CD4-positive, CD25-positive, alpha-beta regulatory T cell (primary cell): ENCODE data around the gene PLCB2. TPM values are rescaled to one million over a fixed set of nuclear protein-coding genes. Genes with fewer than 3 reads are reported as not detected.
A peak's percentile ranks its signal among the peaks of the same experiment; 100 is the strongest.

Source experiments
- ATAC-seq, 2 donors: fragments of 150-1000 bp; cut with Tn5 transposase; one replicate each; pipeline ENCODE4 v1.10.0; 2021; ENCODE audit warnings: low read depth in 2 of 2, moderate number of reproducible peaks in 2 of 2, moderate library complexity in 1 of 2
- DNase-seq, 3 donors: peaks; one replicate each; pipeline versions ENCODE4 v3.0.0 to v3.0.0-alpha.2; 2012 to 2022; ENCODE audit warnings: mixed read lengths in 1 of 3
- H3K27ac ChIP-seq: one replicate; pipeline ENCODE4 v1.7.0; 2013; ENCODE audit warnings: mild to moderate bottlenecking, low read length; ENCODE audit not compliant: insufficient read depth, poor library complexity, severe bottlenecking
- H3K27me3 ChIP-seq: one replicate; pipeline ENCODE4 v1.7.0; 2013; ENCODE audit warnings: low read length; ENCODE audit not compliant: control insufficient read depth, insufficient read depth
- H3K36me3 ChIP-seq: one replicate; pipeline ENCODE4 v1.7.0; 2013; ENCODE audit warnings: mild to moderate bottlenecking, low read length, moderate library complexity; ENCODE audit not compliant: control insufficient read depth, insufficient read depth
- H3K4me1 ChIP-seq: 2 replicates; pipeline ENCODE4 v1.7.0; 2013; ENCODE audit warnings: mild to moderate bottlenecking, low read length; ENCODE audit not compliant: insufficient read depth, control insufficient read depth, poor library complexity, severe bottlenecking
- H3K4me3 ChIP-seq: one replicate; pipeline ENCODE4 v1.7.0; 2013; ENCODE audit warnings: low read depth, mild to moderate bottlenecking, low read length, moderate library complexity
- H3K9me3 ChIP-seq, 2 experiments: 1 replicate in 1 of 2; 2 replicates in 1 of 2; pipeline ENCODE4 v1.7.0; 2013; ENCODE audit warnings: low read length in 2 of 2, mild to moderate bottlenecking in 1 of 2, moderate library complexity in 1 of 2; ENCODE audit not compliant: control insufficient read depth in 2 of 2
- H3K27ac Mint-ChIP-seq, 3 donors: one replicate each; pipeline ENCODE4 v1.8.0; 2020 to 2022; ENCODE audit warnings: mild to moderate bottlenecking in 3 of 3, mixed read lengths in 3 of 3, moderate library complexity in 2 of 3
- H3K27me3 Mint-ChIP-seq: one replicate; pipeline ENCODE4 v1.8.0; 2022; ENCODE audit warnings: mild to moderate bottlenecking, mixed read lengths
- H3K36me3 Mint-ChIP-seq: one replicate; pipeline ENCODE4 v1.8.0; 2020; ENCODE audit warnings: mixed read lengths
- H3K4me1 Mint-ChIP-seq, 4 donors: one replicate each; pipeline ENCODE4 v1.8.0; 2020 to 2022; ENCODE audit warnings: mixed read lengths in 4 of 4, mild to moderate bottlenecking in 1 of 4
- H3K4me3 Mint-ChIP-seq, 4 donors: one replicate each; pipeline ENCODE4 v1.8.0; 2020 to 2022; ENCODE audit warnings: mild to moderate bottlenecking in 4 of 4, mixed read lengths in 4 of 4, moderate library complexity in 3 of 4
- H3K9me3 Mint-ChIP-seq, 7 donors: one replicate each; pipeline ENCODE4 v1.8.0; 2020 to 2022; ENCODE audit warnings: mixed read lengths in 7 of 7, mild to moderate bottlenecking in 3 of 7, moderate library complexity in 2 of 7
- polyA plus RNA-seq, 4 donors: library from polyadenylated mRNA; unstranded; fragments of 300-500 nt; fragmentation: Illumina TruSeq; gene quantifications; one replicate each; pipeline ENCODE4 v1.2.3, GENCODE V29; 2021
- total RNA-seq: library from RNA; stranded (reverse); gene quantifications from one replicate; pipeline ENCODE4 v1.2.3, GENCODE V29; 2022

Gene PLCB2
- total and polyA plus RNA-seq, 5 donors from 2014 or later, result 17.3 to 305 (median 21.3) TPM

DNA sequence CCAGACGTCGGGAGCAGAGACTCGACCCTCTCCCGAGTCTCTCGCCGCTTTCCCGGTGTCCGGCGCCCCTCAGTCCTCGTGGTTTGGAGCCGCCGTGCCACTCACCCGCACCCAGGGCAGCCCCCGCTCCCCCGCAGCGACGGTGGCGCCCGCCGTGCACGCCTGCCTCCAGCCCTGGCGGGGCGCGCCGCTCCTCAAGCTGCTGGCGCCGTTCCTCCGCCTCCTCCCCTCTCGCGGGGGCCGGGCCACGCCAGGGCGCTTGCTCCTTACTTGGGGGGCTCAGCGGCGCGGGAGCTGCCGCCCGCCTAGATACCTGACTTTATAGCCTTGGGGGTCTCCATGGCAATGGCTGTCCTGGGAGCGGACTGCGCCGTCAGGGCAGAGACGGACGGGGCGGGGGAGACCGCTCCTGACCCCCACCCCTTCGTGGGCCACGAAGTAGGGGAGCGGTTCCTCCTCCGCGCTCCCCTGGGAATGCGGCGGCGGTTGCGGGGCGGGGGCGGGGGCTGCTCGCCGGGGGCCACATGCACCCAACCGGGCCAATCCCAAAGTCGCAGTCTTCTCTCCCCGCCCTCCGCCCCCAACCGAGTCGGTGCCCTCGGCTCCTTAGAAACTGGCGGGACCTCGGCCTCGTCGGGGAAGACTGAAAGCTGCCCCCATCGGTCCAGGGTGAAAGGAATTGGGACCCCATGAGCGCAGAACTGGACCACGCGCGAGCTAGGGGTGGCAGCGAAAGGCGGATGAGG lies 24.7 kb downstream of the PLCB2 start, which contains the start of gene ANKRD63:
Gene ANKRD63 (minus strand): TSS at position 196 of the 746 bp plus-strand sequence. CDS start 478 bp downstream, outside the sequence.
- Mint-ChIP-seq H3K27ac (peak within 1 kb of the TSS in 1 of 3 donors; percentile 5), H3K4me3 (peak within 1 kb of the TSS in 3 of 4 donors; percentile 54 to 77 (median 62)), H3K27me3 (peaks cover 25% of the 10 kb centered on the region), H3K9me3 (peaks cover 0 to 1% (median 0%) of the 10 kb centered on the region in 7 donors), H3K36me3 (no peaks in the 10 kb centered on the region), H3K4me1 (peaks cover 0 to 4% (median 2%) of the 10 kb centered on the region in 4 donors)
- Histone ChIP-seq H3K27ac (no peak within 1 kb of the TSS), H3K27me3 (peaks cover 13% of the 10 kb centered on the region), H3K9me3 (no peaks in the 10 kb centered on the region), H3K36me3 (peaks cover 7% of the 10 kb centered on the region), H3K4me1 (peaks cover 25% of the 10 kb centered on the region), H3K4me3 (no peak within 1 kb of the TSS)
- DNase-seq, result peak; percentile 15 to 45 (median 45)
- peak; percentile 43 to 44 for ATAC-seq

- peaks cover 14% of the 10 kb centered on the region for H3K27me3 ChIP-seq
- H3K27ac ChIP-seq, result no peak overlapping the region
- Mint-ChIP-seq H3K36me3 (no peaks in the 10 kb centered on the region), H3K27me3 (peaks cover 27% of the 10 kb centered on the region), H3K27ac (no peak overlapping the region), H3K4me1 (peaks cover 0 to 4% (median 2%) of the 10 kb centered on the region in 4 donors), H3K9me3 (no peaks in the 10 kb centered on the region), H3K4me3 (peak overlapping the region in 3 of 4 donors; percentile 54 to 77 (median 62))
- DNase-seq (peak; percentile 20 to 64 (median 49)), ATAC-seq (peak; percentile 68 to 72)
- H3K36me3 ChIP-seq, result peaks cover 1% of the 10 kb centered on the region
- H3K9me3 ChIP-seq, result no peaks in the 10 kb centered on the region
- H3K4me1 ChIP-seq, result peaks cover 25% of the 10 kb centered on the region
- H3K4me3 ChIP-seq, result no peak overlapping the region
Observed at GRCh38 chr15:40282147-40282868, 25.4 kb downstream of the PLCB2 start.

DNA sequence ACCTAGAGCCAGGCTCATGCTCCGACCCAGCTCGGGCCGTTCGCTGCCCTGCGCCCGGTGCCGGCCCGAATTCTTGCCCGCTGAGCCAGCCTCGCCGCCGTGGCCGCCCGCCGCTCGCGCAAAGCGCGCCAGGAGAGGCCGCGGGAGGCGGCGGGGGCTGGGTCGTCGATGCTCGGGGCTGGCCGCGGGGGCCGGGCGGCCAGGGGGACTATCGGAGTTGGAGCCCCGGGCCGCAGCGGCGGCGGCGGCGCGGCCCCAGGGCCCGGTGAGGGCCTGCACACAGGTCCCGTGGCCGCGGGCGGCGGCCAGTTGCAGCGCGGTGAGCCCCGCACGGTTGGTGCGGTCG lies 26.0 kb downstream of the PLCB2 start:
- no peaks in the 10 kb centered on the region for H3K36me3 Mint-ChIP-seq
- Histone ChIP-seq H3K27ac (no peak overlapping the region), H3K9me3 (no peaks in the 10 kb centered on the region), H3K4me1 (peaks cover 25% of the 10 kb centered on the region), H3K36me3 (no peaks in the 10 kb centered on the region), H3K4me3 (no peak overlapping the region), H3K27me3 (peaks cover 18% of the 10 kb centered on the region)
- peaks cover 0 to 4% (median 2%) of the 10 kb centered on the region in 4 donors for H3K4me1 Mint-ChIP-seq
- peaks cover 32% of the 10 kb centered on the region for H3K27me3 Mint-ChIP-seq
- H3K9me3 Mint-ChIP-seq, result no peaks in the 10 kb centered on the region
- H3K4me3 Mint-ChIP-seq, result no peak overlapping the region
- ATAC-seq (no peak), DNase-seq (no peak)
- no peak overlapping the region for H3K27ac Mint-ChIP-seq

GRCh38 chr15:40281057-40281800 lies 26.5 kb downstream of the PLCB2 start:
- Mint-ChIP-seq H3K36me3 (no peaks in the 10 kb centered on the region), H3K27me3 (peaks cover 34% of the 10 kb centered on the region), H3K9me3 (no peaks in the 10 kb centered on the region), H3K4me1 (peaks cover 0 to 4% (median 2%) of the 10 kb centered on the region in 4 donors), H3K4me3 (peak overlapping the region; percentile 41 to 87 (median 66)), H3K27ac (no peak overlapping the region)
- no peak overlapping the region for H3K4me3 ChIP-seq
- no peaks in the 10 kb centered on the region for H3K9me3 ChIP-seq
- ATAC-seq (no peak), DNase-seq (no peak)
- H3K27me3 ChIP-seq, result peaks cover 18% of the 10 kb centered on the region
- H3K36me3 ChIP-seq, result no peaks in the 10 kb centered on the region
- H3K4me1 ChIP-seq, result peaks cover 25% of the 10 kb centered on the region
- H3K27ac ChIP-seq, result no peak overlapping the region

- Histone ChIP-seq H3K27me3 (peaks cover 18% of the 10 kb centered on the region), H3K4me3 (no peak overlapping the region), H3K9me3 (no peaks in the 10 kb centered on the region), H3K4me1 (peaks cover 25% of the 10 kb centered on the region), H3K27ac (no peak overlapping the region), H3K36me3 (no peaks in the 10 kb centered on the region)
- H3K4me1 Mint-ChIP-seq, result peaks cover 0 to 4% (median 2%) of the 10 kb centered on the region in 4 donors
- H3K4me3 Mint-ChIP-seq, result peak overlapping the region; percentile 41 to 87 (median 66)
- peaks cover 34% of the 10 kb centered on the region for H3K27me3 Mint-ChIP-seq
- no peaks in the 10 kb centered on the region for H3K9me3 Mint-ChIP-seq
- H3K36me3 Mint-ChIP-seq, result no peaks in the 10 kb centered on the region
- DNase-seq (no peak), ATAC-seq (no peak)
- H3K27ac Mint-ChIP-seq, result peak overlapping the region in 1 of 3 donors; percentile 56
Observed at GRCh38 chr15:40280260-40281056, 27.3 kb downstream of the PLCB2 start.

- Histone ChIP-seq H3K27ac (no peak overlapping the region), H3K9me3 (no peaks in the 10 kb centered on the region), H3K4me3 (no peak overlapping the region), H3K27me3 (peaks cover 18% of the 10 kb centered on the region), H3K4me1 (peaks cover 25% of the 10 kb centered on the region), H3K36me3 (no peaks in the 10 kb centered on the region)
- H3K27me3 Mint-ChIP-seq, result peaks cover 38% of the 10 kb centered on the region
- H3K36me3 Mint-ChIP-seq, result no peaks in the 10 kb centered on the region
- ATAC-seq, result no peak
- H3K27ac Mint-ChIP-seq, result no peak overlapping the region
- peak; percentile 56 to 61 (median 58) for DNase-seq
- H3K9me3 Mint-ChIP-seq, result no peaks in the 10 kb centered on the region
- H3K4me3 Mint-ChIP-seq, result peak overlapping the region in 3 of 4 donors; percentile 35 to 63 (median 61)
- peaks cover 0 to 8% (median 4%) of the 10 kb centered on the region in 4 donors for H3K4me1 Mint-ChIP-seq
Observed at GRCh38 chr15:40279437-40280141, 28.1 kb downstream of the PLCB2 start.
